ENCODE data around the gene AKAP12.
A peak's percentile ranks its signal among the peaks of the same experiment; 100 is the strongest.

AKAP12 gene

DNA sequence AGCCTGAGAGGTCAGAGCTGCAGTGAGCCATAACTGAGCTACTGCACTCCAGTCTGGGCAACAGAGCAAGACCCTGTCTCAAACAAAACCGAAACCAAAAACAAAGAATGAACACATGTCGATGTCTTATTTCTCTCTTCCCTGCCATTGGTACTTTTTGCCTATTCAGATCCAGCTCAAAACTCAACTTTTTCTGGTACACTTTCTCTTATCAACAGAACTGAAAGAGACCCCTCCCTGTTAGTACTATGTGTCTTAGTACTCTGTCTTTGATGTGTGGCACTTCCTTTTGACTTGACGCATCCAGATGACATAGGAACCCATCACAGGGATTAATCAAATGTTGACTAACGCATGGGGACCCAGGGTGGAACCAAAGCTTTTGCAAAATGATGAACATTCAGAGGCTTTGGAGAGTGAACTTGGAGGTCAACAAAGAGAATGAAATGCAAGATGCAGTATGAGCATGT lies 44.8 kb downstream of the AKAP12 start:
- Histone ChIP-seq H3K36me3 (ENCODE audit: control insufficient read depth, insufficient read depth, low read length, severe bottlenecking) (no peaks in the 10 kb centered on the region), H3K9me3 (ENCODE audit: control insufficient read depth, low read length) (no peaks in the 10 kb centered on the region), H3K9ac (ENCODE audit: low read length) (no peak overlapping the region), H3K27me3 (replicated peaks; ENCODE audit: control insufficient read depth, insufficient read depth, low read length) (no peaks in the 10 kb centered on the region), H3K4me3 (ENCODE audit: low read length) (peak overlapping the region; percentile 42), H3K4me1 (ENCODE audit: control insufficient read depth, insufficient read depth, low read length) (peaks cover 28% of the 10 kb centered on the region)
- no peak for DNase-seq (ENCODE audit: low read depth)

DNA sequence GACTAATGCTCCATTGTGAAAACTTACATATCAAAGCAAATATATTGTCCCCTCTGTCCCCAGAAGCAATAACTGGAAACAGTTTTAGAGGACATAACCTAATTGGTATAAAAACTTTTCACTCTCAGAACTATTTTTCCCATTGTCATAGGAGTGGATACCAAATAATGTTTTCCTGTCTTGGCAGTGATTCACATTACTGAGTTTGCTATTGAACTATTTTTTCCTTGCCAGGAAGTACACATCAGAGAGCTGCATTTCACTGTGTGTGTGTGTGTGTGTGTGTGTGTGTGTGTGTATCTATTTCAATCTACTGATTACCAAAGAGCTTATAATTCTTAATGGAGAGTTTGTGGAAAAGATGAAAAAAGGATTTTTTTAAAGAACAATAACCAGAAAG lies 45.4 kb downstream of the AKAP12 start:
- no peak overlapping the region for H3K9ac ChIP-seq (ENCODE audit: low read length)
- peak; percentile 42 for DNase-seq (ENCODE audit: low read depth)
- no peaks in the 10 kb centered on the region for H3K9me3 ChIP-seq (ENCODE audit: control insufficient read depth, low read length)
- peak overlapping the region; percentile 42 for H3K4me3 ChIP-seq (ENCODE audit: low read length)
- H3K27me3 ChIP-seq (replicated peaks; ENCODE audit: control insufficient read depth, insufficient read depth, low read length) = no peaks in the 10 kb centered on the region
- H3K4me1 ChIP-seq (ENCODE audit: control insufficient read depth, insufficient read depth, low read length) = peaks cover 28% of the 10 kb centered on the region
- no peaks in the 10 kb centered on the region for H3K36me3 ChIP-seq (ENCODE audit: control insufficient read depth, insufficient read depth, low read length, severe bottlenecking)

DNA sequence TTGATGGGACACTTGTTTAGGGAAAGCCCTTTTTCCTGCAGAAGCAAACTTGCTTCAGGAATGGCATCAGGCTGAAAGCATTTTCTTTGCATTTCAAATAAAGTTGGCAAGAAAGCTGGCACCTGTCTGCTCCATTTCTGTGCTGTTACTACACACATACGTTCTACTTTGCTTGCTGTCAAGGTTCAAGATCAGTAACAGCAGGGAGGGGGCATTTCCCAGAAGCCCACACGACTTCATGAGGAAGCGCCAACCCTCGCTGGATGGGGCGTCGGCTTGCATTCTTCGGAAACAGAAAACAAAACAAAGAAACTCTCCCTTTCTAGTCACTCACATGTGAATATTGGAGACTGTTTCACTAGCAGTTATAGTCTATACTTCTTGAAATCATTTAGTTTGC lies 46.4 kb downstream of the AKAP12 start:
- H3K9ac ChIP-seq (ENCODE audit: low read length) = no peak overlapping the region
- peak overlapping the region; percentile 64 for H3K4me3 ChIP-seq (ENCODE audit: low read length)
- no peaks in the 10 kb centered on the region for H3K27me3 ChIP-seq (replicated peaks; ENCODE audit: control insufficient read depth, insufficient read depth, low read length)
- no peak for DNase-seq (ENCODE audit: low read depth)
- H3K36me3 ChIP-seq (ENCODE audit: control insufficient read depth, insufficient read depth, low read length, severe bottlenecking) = no peaks in the 10 kb centered on the region
- H3K9me3 ChIP-seq (ENCODE audit: control insufficient read depth, low read length) = no peaks in the 10 kb centered on the region
- H3K4me1 ChIP-seq (ENCODE audit: control insufficient read depth, insufficient read depth, low read length) = peaks cover 29% of the 10 kb centered on the region

DNA sequence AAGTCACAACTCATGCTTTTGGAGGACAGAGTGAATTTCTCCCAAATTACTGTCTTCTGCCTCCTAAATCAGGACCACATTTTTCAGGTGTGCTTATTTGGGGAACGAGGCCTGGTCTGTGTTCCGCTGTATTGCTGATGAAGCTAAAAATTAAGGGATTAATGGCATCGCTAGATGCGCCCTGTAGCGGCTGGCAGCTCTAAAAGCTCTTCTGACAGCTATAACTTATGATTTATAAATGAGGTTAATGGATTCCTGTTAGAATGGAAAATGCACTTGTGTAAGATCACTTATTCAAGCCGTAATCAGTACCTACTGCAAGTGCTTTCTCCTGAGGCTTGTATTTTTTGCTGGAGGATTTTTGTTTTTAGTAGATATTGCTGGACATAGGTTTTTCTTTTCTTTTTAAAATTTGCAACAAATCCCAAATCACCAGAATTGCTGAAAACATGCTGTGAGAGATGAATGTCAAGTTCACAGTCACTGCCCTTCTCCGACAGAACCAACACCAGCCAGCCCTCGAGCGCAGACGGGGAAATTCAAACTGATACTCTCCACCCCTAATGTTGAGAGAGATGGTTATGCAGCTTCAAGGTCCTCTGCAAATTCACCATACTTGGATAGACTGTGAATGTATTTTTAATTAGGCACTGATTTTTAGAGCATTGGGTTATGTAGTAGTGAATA lies 49.1 kb downstream of the AKAP12 start:
- no peak overlapping the region for H3K4me3 ChIP-seq (ENCODE audit: low read length)
- H3K27me3 ChIP-seq (replicated peaks; ENCODE audit: control insufficient read depth, insufficient read depth, low read length) = no peaks in the 10 kb centered on the region
- H3K36me3 ChIP-seq (ENCODE audit: control insufficient read depth, insufficient read depth, low read length, severe bottlenecking) = no peaks in the 10 kb centered on the region
- H3K9me3 ChIP-seq (ENCODE audit: control insufficient read depth, low read length) = no peaks in the 10 kb centered on the region
- no peak overlapping the region for H3K9ac ChIP-seq (ENCODE audit: low read length)
- H3K4me1 ChIP-seq (ENCODE audit: control insufficient read depth, insufficient read depth, low read length) = peaks cover 53% of the 10 kb centered on the region
- DNase-seq (ENCODE audit: low read depth) = no peak

DNA sequence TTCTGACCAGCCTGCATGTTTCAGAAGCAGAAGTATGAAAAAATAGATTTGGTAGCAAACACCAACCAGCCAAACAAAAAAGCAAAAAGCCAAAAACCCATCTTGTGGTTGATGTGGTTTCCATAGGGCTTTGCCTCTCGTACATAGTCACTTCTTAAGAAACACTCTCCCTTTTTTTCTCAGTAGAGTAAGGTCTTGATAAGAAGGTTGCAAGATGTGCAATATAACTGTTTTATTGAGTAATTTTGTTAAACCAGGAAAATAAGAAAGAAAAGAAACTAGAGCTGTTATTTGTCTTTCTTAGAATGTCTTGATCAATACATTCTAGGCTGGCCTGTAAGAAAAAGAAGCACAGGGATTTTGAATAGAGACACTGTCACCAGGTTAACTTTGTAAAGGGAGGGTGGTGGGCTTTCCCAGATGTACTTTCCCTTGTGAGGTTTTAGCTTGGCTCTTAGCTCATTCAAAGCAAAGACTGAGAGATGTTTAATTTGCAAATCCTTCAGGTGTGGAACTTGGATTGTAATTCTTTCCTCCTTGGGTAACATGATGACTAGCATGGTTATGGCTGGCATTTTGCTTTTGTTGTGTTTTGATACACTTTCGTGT lies 49.7 kb downstream of the AKAP12 start:
- H3K9me3 ChIP-seq (ENCODE audit: control insufficient read depth, low read length) = no peaks in the 10 kb centered on the region
- H3K36me3 ChIP-seq (ENCODE audit: control insufficient read depth, insufficient read depth, low read length, severe bottlenecking) = no peaks in the 10 kb centered on the region
- H3K27me3 ChIP-seq (replicated peaks; ENCODE audit: control insufficient read depth, insufficient read depth, low read length) = no peaks in the 10 kb centered on the region
- no peak overlapping the region for H3K4me3 ChIP-seq (ENCODE audit: low read length)
- DNase-seq (ENCODE audit: low read depth) = no peak
- H3K9ac ChIP-seq (ENCODE audit: low read length) = no peak overlapping the region
- H3K4me1 ChIP-seq (ENCODE audit: control insufficient read depth, insufficient read depth, low read length) = peaks cover 53% of the 10 kb centered on the region

DNA sequence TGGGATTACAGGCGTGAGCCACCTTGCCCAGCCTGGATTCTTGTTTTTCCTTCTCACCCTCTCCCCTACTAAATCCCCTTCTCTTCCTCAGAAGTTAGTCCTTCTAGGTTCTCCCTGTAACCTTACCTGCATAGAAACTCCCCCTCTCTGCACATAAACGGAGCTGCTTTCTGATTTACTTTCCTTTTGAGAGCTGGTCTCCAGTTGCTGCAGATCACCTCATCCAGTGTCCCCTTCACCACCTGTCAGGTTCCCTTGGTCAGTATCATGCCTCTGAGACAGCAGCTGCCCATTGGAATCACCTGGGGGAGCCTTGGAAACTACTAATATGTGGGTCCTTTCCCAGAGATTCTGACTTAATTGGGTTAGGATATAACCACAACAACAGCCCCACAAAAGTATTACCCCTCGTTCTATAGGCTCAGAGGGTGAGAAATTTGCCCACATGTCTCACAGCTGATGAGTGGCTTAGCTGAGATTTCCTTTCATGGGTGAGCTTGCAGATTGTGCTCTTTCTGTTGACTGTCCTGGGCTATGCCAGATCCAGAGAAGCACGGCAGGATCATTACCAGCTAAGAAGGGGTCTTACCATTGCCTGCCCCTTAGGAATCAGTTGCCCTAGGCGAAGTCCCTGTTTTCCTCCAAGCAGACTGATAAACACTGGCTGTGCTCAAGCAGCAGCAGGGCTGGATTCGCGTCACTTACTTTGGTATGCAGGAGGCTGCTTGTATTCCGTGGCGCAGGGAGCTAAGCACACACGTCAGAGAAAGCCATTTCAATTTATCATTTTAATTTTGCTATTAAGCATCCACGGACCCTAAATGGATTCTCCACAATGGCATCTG lies 51.3 kb downstream of the AKAP12 start:
- H3K9me3 ChIP-seq (ENCODE audit: control insufficient read depth, low read length) = no peaks in the 10 kb centered on the region
- peak overlapping the region; percentile 23 for H3K4me3 ChIP-seq (ENCODE audit: low read length)
- peak overlapping the region; percentile 11 for H3K9ac ChIP-seq (ENCODE audit: low read length)
- no peaks in the 10 kb centered on the region for H3K27me3 ChIP-seq (replicated peaks; ENCODE audit: control insufficient read depth, insufficient read depth, low read length)
- H3K36me3 ChIP-seq (ENCODE audit: control insufficient read depth, insufficient read depth, low read length, severe bottlenecking) = no peaks in the 10 kb centered on the region
- peaks cover 37% of the 10 kb centered on the region for H3K4me1 ChIP-seq (ENCODE audit: control insufficient read depth, insufficient read depth, low read length)
- DNase-seq (ENCODE audit: low read depth) = peak; percentile 84

DNA sequence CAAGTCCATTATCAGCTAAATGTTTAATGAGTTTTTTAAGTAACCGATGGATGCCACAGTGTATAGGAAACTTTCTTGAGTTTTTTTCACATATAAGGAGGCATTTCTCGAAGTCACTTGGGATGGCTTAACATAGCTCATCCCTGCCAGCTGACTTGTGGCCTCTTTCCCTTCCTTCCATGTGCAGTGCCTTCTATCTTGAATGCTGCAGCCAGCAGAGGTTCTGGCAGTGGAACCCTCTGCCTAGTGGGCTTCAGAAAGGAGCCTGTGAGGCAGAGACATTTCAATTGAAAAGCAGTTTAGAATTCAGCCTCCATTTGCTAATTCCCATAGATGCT lies 51.9 kb downstream of the AKAP12 start:
- peak overlapping the region; percentile 23 for H3K4me3 ChIP-seq (ENCODE audit: low read length)
- peaks cover 31% of the 10 kb centered on the region for H3K4me1 ChIP-seq (ENCODE audit: control insufficient read depth, insufficient read depth, low read length)
- H3K9me3 ChIP-seq (ENCODE audit: control insufficient read depth, low read length) = no peaks in the 10 kb centered on the region
- no peak for DNase-seq (ENCODE audit: low read depth)
- H3K36me3 ChIP-seq (ENCODE audit: control insufficient read depth, insufficient read depth, low read length, severe bottlenecking) = no peaks in the 10 kb centered on the region
- peak overlapping the region; percentile 11 for H3K9ac ChIP-seq (ENCODE audit: low read length)
- no peaks in the 10 kb centered on the region for H3K27me3 ChIP-seq (replicated peaks; ENCODE audit: control insufficient read depth, insufficient read depth, low read length)

DNA sequence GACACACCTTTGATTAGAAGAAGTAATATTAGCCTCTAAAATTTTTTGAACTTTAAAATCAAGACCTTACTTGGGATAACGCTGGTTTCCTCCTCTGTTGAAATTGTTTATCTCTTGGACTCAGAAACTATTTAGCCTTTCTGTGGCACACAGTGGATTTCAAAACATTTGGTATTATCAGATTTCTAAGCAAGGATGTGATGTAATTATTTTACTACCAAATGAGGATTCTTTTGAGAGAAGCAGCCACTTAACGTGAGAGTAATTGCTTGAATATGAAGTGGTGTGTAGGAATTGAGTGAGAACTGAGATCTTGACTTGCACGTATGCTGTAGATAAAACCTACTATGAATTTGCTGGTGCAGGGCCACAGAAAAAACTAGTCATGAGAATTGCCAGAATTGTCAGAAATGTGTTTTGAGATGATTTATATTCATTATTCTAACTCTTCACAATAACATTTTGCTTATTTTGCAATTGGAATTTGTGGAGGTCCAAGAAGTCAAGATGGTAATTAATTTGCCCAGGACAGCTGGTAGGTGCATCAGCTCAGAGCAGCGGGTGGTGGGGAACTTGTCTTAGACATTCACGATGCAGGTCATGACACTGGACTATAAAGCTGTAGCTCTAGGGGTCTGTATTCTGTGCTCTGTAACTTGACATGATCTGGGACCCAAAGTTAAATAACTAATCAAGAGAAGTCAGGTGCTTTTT lies 53.4 kb downstream of the AKAP12 start:
- Histone ChIP-seq H3K9me3 (ENCODE audit: control insufficient read depth, low read length) (no peaks in the 10 kb centered on the region), H3K4me1 (ENCODE audit: control insufficient read depth, insufficient read depth, low read length) (peaks cover 31% of the 10 kb centered on the region), H3K27me3 (replicated peaks; ENCODE audit: control insufficient read depth, insufficient read depth, low read length) (no peaks in the 10 kb centered on the region), H3K9ac (ENCODE audit: low read length) (no peak overlapping the region), H3K36me3 (ENCODE audit: control insufficient read depth, insufficient read depth, low read length, severe bottlenecking) (no peaks in the 10 kb centered on the region), H3K4me3 (ENCODE audit: low read length) (peak overlapping the region; percentile 3)
- DNase-seq (ENCODE audit: low read depth) = peak; percentile 82

DNA sequence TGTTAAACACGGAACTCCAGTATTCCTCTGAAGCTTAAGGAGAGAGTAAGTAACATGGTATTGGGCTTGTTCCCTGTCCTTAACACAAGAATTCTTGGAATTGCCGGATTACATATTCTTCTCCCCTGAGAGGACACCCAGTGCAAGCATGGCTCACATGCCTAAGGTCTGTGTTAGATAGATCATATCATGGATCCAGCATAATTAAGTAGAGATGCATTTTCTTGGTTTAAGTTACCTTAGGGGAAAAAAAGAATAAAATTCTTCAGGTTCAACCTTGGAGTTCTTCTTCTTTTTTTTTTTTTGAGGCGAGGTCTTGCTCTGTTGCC lies 53.9 kb downstream of the AKAP12 start:
- Histone ChIP-seq H3K27me3 (replicated peaks; ENCODE audit: control insufficient read depth, insufficient read depth, low read length) (no peaks in the 10 kb centered on the region), H3K36me3 (ENCODE audit: control insufficient read depth, insufficient read depth, low read length, severe bottlenecking) (no peaks in the 10 kb centered on the region), H3K4me3 (ENCODE audit: low read length) (no peak overlapping the region), H3K4me1 (ENCODE audit: control insufficient read depth, insufficient read depth, low read length) (peaks cover 31% of the 10 kb centered on the region), H3K9ac (ENCODE audit: low read length) (no peak overlapping the region), H3K9me3 (ENCODE audit: control insufficient read depth, low read length) (no peaks in the 10 kb centered on the region)
- DNase-seq (ENCODE audit: low read depth) = peak; percentile 24

DNA sequence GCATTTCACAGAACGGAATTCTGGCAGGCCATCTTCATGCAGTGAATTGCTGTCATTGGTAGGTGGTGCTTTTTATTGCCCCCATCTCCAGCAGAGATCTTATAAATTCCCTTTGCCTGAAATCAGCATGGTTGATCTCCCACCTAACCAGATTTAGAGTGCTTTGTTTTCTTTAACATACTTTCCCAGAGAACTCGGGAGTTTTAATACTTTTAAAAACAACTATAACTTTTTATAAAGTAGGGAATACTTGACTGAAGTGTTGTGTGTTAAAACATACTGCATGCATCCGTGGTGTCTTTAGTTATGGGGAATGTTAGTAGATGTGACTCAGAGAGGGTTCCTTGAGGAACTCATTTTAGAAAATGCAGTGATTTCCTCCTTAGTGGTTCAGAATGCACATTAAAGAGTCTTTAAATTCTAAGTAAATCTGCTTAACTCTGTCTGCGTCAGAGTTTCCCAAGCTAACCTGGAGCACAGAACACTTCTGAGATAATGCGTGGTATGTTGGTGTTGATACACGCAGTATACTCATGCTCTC lies 54.9 kb downstream of the AKAP12 start:
- DNase-seq (ENCODE audit: low read depth) = peak; percentile 46
- H3K9me3 ChIP-seq (ENCODE audit: control insufficient read depth, low read length) = no peaks in the 10 kb centered on the region
- H3K9ac ChIP-seq (ENCODE audit: low read length) = no peak overlapping the region
- H3K4me3 ChIP-seq (ENCODE audit: low read length) = no peak overlapping the region
- H3K27me3 ChIP-seq (replicated peaks; ENCODE audit: control insufficient read depth, insufficient read depth, low read length) = no peaks in the 10 kb centered on the region
- peaks cover 31% of the 10 kb centered on the region for H3K4me1 ChIP-seq (ENCODE audit: control insufficient read depth, insufficient read depth, low read length)
- no peaks in the 10 kb centered on the region for H3K36me3 ChIP-seq (ENCODE audit: control insufficient read depth, insufficient read depth, low read length, severe bottlenecking)

DNA sequence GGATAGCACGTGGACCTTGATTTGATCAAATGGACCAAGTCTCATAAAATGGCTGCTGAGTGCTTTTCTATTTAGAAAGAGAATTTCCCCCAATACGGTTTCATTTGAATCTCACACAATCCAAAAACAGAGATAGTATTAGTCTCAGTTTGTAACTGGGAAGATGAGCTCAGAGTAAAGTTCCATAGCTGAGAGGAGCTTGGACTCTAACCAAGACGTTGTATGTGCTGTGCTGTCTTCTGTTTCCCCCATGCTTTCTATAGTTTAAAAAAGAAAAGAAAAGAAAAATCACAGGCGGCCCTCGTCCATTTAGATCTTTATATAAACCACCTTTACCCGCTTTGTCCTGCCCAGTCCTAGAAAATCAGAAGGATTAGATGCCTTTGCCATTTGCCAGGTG lies 58.1 kb downstream of the AKAP12 start:
- Histone ChIP-seq H3K36me3 (ENCODE audit: control insufficient read depth, insufficient read depth, low read length, severe bottlenecking) (no peaks in the 10 kb centered on the region), H3K4me1 (ENCODE audit: control insufficient read depth, insufficient read depth, low read length) (peaks cover 13% of the 10 kb centered on the region), H3K9ac (ENCODE audit: low read length) (no peak overlapping the region), H3K4me3 (ENCODE audit: low read length) (no peak overlapping the region), H3K27me3 (replicated peaks; ENCODE audit: control insufficient read depth, insufficient read depth, low read length) (no peaks in the 10 kb centered on the region), H3K9me3 (ENCODE audit: control insufficient read depth, low read length) (no peaks in the 10 kb centered on the region)
- DNase-seq (ENCODE audit: low read depth) = no peak

Measured in adipocyte (in vitro differentiated cells).